Activated CD4-positive, alpha-beta T cell treated with anti-CD3 and anti-CD28 coated beads for 1 hour (primary cell): ENCODE measurements around the gene GAL3ST2.
"Not testable (repeated sequence)": the region's sequence is repeated elsewhere in the genome, so short reads cannot be mapped to it uniquely, and the experiment has no call there.

Source experiments
- DNase-seq: peaks from one replicate; pipeline ENCODE4 v3.0.0-alpha.2; 2020

Gene GAL3ST2

DNA sequence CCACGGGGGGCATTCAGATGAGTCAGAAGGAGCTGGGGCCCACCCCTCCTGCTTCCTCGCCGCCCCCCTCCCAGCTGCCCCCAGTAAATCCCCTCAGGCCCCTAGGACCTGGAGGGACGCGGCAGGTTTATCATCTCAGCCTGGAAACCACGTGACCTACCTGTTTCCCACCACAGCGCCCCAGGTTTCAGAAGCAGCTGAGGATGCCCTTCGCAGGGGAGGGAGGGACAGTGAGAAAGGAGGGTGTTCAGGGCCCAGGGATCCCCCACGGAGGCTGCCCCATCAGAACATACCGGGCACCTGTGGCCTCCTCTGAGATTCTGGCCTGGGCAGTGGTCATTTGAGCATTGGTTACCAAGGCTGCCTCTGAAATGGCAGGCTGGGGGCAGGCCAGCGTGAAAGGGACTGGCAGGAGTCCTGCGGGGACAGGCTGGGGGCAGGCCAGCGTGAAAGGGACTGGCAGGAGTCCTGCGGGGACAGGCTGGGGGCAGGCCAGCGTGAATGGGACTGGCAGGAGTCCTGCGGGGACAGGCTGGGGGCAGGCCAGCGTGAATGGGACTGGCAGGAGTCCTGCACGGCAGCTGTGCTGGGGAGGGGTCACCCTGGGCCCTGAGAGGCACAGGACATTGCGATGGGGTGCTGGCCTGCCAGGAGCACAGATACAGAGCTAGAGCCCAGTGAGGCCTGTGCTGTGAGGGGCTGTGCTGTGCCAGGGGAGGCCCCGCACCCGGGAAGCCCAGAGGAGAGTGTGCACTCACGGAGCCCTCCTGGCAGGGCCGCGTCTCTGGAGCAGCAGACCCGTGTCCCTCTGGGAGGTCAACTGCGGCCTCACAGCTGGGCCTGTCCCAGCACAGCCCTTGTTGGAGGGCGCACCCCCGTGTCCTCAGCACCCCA, 33.9 kb downstream of the GAL3ST2 start:
- no peak for DNase-seq

DNA sequence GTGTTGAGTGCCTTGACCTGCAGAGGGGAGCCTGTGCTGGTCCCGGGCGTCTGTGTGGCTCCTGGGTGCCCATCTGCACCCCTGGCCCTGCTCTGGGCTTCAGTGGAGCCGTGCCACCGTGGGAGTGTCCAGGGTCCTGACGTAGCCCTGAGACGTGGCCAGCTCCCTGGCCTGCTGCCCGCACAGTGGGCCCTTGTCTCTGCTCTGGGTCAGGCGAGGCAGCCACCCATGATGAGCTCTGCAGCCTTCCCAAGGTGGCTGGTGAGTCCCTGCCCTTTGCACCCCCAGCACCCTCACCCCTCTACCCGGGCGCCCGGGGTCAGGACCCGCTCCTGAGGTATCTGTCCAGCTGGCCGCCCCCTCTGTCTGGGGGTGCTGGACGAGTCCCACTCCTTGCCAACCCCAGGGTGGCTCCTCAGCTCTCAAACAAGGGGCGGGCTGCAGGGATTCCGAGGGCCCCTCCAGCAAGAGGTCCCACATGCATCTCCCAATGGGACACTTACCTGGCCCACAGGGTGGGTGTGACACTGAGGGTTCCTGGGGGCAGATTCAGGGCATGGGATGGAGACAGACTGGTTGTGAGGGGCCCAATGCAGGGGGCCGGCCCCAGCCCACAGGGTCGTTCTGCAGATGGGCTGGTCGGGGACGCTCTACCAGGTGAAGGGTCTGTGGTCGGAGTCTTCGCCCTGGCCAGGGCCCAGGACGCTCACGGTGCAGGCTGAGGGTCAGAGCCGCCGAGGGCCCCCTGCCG, 34.8 kb downstream of the GAL3ST2 start:
- no peak for DNase-seq

DNA sequence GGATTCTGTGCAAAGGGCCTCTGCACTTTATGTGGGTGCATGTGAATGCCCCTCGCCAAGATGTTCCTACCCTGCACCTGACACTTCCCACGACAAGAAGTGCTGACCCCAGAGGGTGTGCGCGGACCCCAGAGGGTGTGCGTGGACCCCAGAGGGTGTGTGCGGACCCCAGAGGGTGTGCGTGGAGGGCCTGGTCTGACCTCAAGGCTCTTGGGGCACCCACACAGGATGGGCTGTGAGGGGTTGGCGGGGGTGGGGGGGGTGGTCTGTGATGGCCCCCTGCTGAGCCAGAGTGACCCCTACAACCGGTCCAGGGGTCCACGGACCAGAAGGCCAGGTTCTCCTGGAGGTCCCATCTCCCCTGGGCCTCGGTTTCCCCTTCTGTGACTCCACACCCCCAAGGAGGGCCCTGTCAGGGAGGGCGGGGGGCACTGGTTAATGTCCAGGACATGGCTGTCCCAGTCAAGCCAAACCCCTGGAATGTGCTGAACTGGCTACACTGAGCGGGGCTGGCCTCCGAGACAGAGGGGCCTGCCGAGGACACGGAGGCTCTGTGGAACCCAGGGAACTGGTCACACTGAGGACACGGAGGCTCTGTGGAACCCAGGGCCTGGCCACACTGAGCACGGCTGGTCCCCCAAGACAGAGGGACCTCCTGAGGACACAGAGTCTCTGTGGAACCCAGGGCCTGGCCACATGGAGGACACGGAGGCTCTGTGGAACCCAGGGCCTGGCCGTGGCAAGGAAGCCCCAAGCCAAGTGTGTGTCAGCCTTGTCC, 35.5 kb downstream of the GAL3ST2 start:
- no peak for DNase-seq

DNA sequence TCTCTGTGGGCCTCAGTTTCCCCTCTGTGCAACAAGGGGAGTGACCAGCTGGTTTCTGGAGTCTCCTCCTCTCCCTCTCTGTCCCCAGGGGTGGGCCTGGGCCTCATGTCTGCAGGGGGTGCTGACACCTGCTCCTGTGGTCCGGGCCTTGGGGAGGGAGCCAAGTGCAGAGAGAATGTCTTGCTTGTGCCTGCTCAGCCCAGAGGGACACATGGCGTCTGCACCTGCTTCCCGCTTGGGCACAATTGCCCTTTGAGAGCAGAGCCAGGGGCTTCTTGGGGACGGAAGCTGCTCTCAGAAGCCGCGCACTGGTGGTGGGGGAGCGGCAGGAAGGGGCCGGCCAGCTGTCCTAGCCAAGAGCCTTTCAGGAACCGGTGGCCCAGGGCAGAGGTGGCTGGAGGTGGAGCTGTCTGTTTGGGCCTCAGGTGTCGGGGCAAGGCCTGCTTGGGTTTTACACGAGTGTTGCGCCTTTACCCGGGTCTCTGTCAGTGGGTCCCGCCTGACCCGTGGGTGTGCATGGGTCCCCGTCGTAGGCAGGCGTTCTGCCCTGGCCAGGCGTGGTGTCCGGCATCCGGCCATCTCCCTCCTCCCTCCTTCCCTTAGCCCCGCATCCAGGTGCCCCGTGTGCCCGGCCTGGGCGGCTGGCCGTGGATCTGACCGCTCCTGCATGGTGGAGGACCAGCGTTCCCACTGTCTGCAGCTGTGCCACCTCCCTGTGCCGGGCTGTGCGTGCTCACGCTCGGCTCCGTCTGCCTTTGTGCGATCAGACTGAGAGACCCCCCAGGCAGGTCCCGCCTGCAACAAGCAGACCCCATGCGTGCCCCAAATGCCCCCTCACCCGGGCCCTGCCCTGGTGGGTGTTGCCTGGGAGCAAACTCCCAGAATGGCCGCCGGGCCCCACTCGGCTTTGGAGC, 36.4 kb downstream of the GAL3ST2 start:
- no peak for DNase-seq

DNA sequence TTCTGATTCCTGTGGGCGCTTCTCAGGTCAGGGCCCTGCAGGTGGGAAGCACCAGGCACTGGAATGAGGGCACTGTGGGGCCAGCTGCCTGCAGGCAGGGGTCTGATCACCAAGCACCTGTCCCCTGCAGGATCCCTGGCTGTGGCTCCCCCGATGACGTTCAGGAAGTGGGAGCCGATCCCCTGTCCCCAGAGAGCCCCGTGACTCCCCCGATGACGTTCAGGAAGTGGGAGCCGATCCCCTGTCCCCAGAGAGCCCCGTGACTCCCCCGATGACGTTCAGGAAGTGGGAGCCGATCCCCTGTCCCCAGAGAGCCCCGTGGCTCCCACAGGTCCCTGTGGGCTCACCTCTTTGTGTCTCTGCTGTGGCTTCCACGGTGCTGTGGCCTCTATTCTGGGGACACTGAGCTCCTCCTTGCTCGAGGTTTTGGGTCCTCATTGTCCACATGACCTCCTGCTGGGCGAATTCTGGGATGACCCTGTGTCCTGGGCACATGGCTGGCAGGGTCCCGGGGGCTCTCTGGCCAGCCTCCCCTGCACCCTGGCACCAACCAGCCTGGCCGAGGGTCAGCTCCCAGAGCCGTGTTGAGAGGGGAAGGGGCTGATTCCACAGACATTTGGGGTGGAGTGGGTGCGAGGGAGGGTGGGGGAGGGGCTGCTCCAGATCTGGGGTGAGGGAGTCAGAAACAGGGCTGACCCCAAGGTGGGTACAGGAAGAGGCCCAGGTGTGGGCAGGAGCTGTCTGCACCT, 37.2 kb downstream of the GAL3ST2 start:
- no peak for DNase-seq

DNA sequence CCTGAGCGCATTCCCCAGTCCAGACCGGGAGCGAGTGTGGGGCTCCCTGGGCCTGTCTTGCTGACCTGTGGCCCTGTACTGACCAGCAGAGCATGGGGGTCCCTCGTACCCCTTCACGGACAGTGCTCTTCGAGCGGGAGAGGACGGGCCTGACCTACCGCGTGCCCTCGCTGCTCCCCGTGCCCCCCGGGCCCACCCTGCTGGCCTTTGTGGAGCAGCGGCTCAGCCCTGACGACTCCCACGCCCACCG, 37.7 kb downstream of the GAL3ST2 start:
- DNase-seq, result no peak

DNA sequence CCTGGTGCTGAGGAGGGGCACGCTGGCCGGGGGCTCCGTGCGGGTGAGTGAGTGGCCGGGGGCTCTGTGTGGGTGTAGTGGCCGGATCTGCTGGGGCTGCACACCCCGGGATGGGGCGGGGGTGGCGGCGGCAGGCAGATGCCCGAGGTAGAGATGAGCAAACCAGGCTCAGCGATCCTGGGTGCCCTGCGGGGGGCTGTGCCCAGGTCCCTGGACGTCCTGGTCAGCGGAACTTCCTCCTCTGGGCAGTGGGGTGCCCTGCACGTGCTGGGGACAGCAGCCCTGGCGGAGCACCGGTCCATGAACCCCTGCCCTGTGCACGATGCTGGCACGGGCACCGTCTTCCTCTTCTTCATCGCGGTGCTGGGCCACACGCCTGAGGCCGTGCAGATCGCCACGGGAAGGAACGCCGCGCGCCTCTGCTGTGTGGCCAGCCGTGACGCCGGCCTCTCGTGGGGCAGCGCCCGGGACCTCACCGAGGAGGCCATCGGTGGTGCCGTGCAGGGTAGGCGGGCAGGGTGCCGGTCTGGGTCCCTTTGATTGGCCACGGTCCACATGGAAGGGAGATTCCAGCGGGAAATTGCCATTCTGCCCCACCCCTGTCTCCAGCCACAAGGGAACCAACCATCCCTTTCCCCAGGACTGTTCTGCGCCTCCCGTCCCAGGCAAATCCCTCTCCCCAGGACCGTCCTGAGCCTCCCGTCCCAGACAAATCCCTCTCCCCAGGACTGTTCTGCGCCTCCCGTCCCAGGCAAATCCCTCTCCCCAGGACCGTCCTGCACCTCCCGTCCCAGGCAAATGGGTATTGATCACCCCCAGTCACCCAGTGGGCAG, 38.2 kb downstream of the GAL3ST2 start:
- DNase-seq, result no peak

DNA sequence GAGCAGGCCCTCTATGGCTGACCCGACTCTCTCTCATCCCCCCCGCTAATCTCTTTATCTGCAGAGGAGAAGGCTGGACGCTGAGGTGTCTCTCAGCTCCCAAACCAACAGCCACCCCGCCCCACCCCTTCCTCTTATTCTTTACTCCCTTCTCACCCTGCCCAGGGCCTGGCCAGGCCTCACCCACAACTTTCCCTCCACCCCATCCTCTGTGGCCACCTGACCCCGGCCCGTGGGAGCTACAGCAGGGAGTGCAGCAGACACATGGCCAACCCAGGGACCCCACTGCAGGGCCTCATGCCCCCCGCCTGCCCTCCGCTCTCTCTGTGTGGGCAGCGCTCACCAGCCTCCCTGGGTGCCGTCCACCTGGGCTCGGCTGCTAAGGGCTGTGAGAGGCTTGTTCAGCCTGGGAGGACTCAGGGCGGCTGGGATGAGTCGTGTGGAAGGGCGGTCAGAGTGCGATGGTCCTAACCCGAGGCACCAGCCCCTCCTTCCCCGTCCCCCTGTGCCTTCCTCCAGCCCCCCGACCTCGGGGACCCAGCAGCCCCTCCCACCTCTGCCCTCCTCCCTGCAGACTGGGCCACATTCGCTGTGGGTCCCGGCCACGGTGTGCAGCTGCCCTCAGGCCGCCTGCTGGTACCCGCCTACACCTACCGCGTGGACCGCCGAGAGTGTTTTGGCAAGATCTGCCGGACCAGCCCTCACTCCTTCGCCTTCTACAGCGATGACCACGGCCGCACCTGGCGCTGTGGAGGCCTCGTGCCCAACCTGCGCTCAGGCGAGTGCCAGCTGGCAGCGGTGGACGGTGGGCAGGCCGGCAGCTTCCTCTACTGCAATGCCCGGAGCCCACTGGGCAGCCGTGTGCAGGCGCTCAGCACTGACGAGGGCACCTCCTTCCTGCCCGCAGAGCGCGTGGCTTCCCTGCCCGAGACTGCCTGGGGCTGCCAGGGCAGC, 39.1 kb downstream of the GAL3ST2 start:
- DNase-seq, result no peak

DNA sequence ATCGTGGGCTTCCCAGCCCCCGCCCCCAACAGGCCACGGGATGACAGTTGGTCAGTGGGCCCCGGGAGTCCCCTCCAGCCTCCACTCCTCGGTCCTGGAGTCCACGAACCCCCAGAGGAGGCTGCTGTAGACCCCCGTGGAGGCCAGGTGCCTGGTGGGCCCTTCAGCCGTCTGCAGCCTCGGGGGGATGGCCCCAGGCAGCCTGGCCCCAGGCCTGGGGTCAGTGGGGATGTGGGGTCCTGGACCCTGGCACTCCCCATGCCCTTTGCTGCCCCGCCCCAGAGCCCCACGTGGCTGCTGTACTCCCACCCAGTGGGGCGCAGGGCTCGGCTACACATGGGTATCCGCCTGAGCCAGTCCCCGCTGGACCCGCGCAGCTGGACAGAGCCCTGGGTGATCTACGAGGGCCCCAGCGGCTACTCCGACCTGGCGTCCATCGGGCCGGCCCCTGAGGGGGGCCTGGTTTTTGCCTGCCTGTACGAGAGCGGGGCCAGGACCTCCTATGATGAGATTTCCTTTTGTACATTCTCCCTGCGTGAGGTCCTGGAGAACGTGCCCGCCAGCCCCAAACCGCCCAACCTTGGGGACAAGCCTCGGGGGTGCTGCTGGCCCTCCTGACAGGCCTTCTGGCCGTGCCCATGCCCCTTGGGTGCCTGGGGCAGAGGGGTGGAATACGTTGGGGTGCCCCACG, 40.0 kb downstream of the GAL3ST2 start:
- no peak for DNase-seq

DNA sequence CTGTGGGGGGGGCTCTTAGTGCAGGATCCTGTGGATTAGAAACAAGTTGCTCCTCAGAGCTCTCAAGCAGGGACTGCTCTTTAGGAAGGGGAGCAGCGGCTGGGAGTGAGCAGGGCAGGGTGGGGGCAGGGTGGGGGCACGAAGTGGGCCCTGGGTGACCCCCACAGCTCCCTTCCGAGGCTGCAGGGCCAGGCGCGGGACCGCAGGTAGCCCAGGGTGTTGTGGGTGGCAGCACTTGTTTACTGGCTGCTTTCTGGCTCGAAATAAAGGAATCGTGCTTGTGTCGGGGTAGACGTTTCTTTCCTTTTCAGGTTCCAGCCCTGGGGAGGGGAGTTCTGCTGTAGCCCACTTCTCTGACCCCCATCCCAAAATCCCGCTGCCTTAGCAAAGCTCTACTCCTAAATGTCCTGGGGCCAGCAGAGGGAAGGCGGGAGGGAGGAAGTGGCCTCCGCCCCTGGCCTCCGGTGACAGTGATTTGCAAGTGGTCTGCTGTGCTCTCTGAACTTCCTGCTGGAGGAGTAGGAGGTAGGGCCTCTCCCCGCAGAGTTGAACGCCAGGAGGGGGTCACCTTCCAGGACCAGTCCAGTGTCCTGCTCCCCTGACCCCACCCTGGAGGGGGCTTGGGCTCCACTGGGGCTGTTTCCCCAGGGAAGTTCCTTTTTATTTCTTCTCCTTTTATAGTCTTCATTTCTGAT, 40.7 kb downstream of the GAL3ST2 start:
- DNase-seq, result no peak

DNA sequence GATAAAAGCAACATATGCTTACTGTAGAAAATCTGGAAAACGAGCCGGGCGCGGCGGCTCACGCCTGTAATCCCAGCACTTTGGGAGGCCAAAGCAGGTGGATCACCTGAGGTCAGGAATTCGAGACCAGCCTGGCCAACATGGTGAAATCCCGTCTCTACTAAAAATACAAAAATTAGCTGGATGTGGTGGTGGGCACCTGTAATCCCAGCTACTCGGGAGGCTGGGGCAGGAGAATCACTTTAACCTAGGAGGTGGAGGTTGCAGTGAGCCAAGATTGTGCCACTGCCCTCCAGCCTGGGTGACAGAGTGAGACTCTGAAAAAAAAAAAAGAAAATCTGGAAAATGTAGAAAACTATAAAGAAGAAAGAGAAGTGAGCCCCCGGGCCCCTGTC, 41.2 kb downstream of the GAL3ST2 start:
- not testable (repeated sequence) for DNase-seq

DNA sequence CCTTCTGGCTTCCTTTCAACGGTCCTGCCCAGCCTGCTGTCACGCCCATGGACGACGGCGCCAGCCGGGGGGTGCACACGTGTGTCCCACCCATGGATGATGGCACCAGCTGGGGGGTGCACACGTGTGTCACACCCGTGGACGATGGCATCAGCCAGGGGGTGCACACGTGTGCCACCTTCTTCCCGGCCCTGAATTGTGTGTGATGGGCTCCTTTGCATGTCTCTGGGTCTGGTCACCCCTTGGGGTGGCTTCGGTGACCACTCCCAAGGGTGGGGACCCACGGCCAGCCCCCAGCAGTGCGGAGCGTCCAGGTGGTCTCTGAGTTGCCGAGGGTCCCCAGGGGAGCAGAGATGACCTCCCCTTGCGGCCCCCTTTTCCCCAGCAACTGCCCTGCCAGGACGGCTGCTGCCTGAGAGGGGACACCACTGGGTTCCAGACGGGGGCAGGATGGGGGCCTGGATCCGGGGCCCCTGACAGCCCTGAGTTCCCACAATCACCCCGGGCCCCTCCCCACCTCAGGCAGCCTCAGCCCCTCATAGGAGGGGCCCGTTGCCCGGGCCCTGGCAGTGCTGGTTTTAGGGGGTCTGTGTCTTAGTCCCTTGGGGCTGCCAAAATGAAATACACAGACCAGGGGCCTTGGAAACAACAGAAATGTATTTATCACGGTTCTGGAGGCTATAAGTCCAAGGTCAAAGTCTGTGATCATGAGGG, 41.8 kb downstream of the GAL3ST2 start:
- DNase-seq, result no peak

DNA sequence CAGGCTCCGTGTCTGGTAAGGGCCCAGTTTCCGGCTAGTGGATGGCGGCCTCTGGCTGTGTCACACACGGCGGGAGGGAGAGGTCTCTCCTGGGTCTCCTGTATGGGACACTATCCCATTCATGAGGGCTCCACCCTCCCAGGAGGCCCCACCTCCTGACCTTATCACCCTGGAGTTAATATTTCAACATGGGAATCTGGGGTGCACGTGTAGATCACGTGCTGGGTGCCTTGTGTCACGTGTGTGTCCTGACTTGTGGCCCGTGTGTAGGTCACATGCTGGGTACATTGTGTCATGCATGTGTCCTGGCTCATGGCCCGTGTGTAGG, 42.3 kb downstream of the GAL3ST2 start:
- no peak for DNase-seq

DNA sequence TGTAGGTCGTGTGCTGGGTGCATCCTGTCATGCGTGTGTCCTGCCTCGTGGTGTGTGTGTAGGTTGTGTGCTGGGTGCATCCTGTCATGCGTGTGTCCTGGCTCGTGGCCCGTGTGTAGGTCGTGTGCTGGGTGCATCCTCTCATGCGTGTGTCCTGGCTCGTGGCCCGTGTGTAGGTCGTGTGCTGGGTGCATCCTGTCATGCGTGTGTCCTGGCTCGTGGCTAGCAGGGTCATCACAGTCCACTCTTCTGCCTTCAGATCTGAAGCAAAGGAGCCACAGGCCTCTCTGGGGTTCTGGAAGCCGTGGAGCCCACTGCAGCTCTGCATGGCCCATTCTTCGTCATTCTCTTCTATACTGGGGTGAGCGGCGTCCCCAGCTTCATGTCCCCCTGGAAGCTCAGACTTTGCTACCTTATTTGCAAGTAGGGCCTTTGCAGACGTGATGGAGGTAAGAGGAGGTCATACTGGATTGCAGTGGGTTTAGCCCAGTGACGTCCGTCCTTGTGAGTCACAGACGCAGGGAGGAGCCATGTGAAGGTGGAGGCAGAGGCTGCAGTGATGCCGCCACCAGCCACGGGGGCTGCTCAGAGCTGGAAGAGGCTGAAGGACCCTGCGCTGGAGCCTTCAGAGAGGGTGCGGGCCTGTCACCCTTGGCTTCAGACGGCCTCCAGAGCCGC, 43.5 kb downstream of the GAL3ST2 start:
- DNase-seq, result not testable (repeated sequence)

DNA sequence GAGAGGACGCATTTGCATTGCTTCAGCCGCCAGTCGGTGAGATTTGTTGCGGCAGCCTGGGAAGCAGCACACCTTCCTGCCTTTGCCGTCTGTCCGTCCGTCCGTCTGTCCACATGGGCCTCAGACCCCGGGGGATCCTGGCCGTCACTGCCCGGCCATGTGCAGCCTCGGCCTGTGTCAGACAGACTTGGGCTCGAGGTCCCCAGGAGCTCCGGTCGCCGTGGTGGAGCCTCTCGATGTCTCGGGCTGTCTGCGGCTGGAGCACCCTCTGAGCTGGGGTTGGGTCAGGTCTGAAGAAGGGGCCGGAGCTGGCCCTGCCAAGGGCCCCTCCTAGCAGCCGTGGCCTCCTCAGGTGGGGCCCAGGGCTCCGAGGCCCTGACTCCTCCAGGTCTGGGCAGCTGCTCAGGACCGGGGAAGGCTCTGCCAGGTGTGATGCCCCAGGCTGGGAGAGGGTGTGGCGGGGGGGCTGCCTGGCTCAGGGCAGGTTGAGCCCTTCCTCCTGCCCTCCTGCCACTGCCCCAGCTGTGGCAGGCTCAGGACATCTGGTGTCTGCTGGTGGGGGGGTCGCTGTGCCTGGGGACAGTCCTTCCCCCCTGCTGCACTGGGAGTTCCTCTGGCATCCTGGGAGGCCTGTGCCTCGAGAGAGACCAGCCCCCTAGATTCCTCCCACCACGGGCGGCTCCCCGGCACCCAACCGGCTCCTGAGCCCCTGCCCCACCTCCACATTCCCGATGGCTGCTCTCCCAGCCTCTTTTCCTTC, 44.2 kb downstream of the GAL3ST2 start:
- DNase-seq, result no peak

DNA sequence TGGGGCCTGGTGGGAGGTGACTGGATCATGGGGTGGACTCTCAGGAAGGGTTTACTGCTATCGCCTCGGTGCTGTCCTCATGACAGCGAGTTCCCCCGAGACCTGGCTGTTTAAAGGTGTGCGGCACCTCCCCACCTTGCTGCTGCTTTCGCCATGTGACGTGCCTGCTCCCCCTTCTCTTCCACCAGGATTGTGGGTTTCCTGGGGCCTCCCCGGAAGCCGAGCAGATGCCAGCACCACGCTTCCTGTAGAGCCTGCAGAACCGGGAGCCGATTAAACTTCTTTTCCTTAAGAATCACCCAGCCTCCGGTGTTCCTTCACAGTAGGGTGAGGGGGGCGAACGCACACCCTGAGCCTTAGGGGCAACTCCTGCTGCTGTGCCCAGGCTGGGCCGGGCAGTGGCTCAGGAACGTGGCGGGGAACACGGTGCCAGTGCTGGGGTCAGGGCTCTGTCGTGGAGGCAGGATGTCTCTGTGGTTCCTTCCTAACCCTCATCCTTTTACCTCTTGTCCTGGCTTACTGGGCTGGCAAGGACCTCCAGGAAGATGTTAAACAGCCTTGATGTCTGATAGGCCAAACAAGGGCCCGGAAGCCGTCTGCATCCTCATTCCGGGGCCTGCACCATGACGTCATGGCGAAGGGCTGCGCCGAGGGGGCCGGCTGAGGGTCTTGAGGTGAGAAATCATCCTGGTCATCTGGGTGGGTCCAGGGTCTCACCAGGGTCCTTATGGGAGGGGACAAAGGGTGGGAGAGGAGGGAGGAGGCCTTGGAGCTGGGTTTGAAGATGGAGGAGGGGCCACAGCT, 45.0 kb downstream of the GAL3ST2 start:
- no peak for DNase-seq
